ENCODE data around the gene CPPED1.

The CPPED1 gene

DNA sequence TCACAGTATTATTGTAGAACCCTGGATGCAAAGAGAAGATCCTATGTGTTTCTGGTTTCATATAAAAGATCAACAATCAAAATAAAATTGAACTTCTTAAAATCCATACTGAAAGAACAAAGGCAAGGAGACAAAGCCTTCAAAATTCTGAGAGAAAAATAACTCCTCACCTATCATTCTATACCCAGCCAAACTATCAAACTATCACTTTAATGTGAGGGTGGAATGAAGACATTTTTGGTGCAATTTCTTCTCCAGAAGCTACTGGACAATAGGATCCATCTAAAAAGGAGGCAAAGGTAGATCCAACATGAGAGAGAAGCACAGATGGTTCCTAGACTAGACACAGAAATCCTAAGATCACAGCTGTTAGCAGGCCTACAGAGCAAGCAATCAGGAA lies 71.1 kb downstream of the CPPED1 start:
- DNase-seq (ENCODE audit: low spot score) = no peak

DNA sequence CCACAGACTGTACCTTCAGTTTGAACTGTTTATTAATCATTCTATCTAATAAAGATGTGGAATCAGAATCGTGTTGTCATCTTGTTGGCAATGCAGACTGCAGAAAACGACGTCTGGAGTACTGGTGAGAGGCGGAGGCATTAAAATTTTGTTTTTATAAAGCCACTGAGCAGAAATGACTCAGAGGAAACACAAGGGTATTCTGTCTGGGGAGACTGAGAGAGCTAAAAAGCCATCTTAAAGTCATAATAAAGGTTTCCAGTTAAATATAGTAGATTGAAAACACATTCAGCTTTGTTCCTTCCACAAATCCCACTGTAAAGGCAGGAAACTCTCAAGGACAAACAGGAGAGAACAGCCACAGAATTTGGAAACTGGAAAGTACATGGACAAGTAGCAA lies 74.2 kb downstream of the CPPED1 start:
- no peak for DNase-seq (ENCODE audit: low spot score)

DNA sequence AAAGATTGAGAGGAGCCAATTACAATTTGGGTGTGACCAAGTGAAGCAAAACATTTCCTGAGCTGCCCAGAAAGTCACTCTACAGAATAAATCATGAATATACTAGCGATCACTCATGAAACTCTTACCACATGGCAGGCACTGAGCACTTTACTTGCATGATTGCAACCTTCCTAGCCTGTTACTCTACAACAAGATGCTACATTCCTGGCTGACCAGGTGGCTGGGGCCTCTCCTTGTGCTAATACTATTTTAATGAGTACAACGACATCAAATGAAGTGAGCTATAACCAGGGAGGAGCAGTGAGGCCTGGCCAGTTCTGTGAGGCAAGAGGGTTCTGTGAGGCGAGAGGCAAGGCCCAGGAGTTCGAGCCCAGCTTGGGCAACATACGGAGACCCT lies 75.2 kb downstream of the CPPED1 start:
- no peak for DNase-seq (ENCODE audit: low spot score)

DNA sequence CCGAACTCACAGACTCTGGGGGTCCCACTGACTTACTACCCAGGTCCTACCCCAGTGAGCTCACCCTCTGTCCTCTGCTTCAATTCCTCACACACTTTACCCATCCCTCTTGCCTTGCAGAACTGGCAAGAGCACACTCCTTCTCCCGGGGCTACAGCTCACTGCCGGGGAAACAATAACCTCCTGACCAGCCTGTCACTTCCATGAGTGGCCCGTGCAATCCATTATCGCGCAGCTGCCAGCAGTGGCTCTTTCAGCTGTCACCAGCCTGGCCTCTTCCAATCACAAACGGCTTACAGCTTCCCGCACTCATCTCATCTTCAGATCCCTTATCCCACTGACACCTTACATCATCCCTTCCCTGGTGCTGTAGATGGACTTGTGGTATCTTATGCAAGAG lies 79.5 kb downstream of the CPPED1 start:
- DNase-seq (ENCODE audit: low spot score) = no peak

DNA sequence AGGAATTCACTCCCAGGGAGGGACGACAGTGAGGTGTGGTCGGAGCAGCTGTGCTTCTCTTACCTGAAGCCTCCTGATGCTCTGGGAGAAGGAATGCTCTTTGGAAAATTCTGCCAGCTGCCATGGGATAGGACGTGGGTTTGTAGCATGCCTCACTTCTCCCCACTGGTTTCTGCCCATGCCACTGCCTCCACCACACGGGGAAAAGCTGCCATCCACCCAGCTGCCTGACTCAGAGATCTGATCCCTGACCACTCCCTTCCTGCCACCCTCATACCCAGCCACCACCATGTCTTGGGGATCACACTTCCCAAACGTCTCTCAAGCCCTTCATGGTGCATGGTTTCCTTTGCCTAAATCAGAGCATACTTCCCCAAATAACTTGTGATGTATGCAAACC lies 80.0 kb downstream of the CPPED1 start:
- no peak for DNase-seq (ENCODE audit: low spot score)

- no peak for DNase-seq (ENCODE audit: low spot score)
Observed at GRCh38 chr16:12721841-12722421, 81.8 kb downstream of the CPPED1 start.

DNA sequence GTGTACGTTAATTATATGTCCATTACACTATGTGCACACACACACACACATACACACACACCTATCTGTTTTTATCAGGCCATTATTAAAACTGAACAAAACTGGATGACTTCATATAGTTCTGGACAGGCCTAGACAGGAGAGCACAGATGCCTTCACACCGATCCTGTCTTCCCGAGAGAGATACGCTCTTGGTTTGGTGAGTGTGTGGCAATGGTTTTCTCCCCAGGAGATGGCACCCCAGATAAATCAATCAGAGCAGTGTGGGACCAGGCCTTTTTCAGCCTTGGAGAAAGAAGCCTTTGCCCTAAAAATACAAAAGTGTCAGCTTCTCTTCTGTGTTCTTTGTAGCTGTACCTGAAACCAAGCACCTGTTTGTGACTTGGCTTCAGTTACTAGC lies 83.7 kb downstream of the CPPED1 start:
- no peak for DNase-seq (ENCODE audit: low spot score)

DNA sequence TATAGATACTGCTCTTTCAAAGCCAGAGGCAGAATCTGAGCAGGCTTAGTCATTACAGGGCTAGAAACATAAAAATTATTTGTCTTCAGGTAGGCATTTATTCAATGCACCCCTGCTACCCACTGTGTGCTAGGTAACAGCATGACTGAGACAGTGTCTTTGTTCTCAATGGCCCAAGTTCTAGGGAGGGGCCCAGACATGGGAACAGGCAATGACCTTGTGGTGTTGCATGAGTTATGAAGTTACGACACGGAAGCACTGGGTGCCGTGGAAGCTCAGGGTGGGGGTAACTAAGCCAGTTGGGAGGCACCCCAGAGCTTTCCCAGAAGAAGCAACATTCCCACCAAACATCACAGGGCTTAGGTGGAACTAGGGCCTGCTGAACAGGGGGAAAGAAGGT lies 87.0 kb downstream of the CPPED1 start:
- no peak for DNase-seq (ENCODE audit: low spot score)

DNA sequence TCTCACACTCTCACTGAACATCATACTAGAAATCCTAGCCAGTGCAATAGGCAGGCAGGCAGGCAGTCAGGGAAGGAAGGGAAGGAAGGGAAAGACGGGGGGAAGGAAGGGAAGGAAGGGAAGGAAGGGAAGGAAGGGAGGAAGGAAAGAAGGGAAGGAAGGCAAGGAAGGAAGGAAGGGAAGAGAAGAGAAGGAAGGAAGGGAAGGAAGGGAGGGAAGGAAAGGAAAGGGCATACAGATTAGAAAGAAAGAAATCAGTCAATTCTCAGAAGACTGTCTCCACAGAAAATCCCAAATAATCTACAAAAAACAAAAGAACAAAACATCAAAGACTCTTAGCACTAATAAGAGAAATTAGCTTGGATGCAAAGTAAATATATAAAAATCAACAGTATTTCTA lies 93.9 kb downstream of the CPPED1 start:
- DNase-seq (ENCODE audit: low spot score) = no peak

- no peak for DNase-seq (ENCODE audit: low spot score)
Observed at GRCh38 chr16:12708266-12708665, 95.4 kb downstream of the CPPED1 start.

- no peak for DNase-seq (ENCODE audit: low spot score)
Observed at GRCh38 chr16:12706628-12707027, 97.1 kb downstream of the CPPED1 start.

GRCh38 chr16:12704492-12705111 lies 99.1 kb downstream of the CPPED1 start:
- DNase-seq (ENCODE audit: low spot score) = no peak

- DNase-seq (ENCODE audit: low spot score) = no peak
Observed at GRCh38 chr16:12703935-12704334, 99.8 kb downstream of the CPPED1 start.

DNA sequence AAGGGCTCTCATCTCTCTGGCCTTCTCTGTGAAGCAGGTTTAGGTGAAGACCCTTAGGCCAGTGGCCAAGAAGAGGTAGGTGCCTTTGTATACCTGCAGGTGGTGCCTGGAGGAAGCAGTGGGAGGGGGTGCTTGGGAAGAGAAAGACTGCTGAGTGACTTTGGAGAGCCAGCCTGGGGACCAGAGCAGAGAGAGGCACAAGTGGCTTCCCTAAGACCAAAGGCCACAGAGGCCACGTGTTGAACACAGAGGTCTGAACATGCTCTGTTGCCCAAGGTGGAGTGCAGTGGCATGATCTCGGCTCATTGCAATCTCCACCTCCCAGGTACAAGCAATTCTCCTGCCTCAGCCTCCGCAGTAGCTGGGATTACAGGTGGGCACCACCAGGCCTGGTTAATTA lies 103.5 kb downstream of the CPPED1 start:
- DNase-seq (ENCODE audit: low spot score) = no peak

DNA sequence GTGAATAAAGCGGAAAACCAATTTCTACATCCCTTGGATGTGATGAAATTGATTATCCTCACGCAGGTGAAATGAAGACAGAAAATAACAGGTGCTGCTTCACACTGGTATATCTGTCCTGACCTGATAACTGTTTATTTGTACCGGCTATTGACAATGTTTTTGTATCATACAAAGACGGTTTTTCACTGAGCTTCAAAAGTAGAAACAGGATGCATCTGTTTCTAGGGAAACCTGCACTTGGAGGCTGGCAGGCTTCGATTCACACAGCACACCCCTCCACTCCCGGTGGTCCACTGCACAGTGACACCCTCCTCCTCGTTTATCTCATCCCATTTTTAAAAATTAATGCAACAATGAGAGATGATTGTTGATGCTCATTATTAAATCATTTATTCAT lies 104.5 kb downstream of the CPPED1 start:
- no peak for DNase-seq (ENCODE audit: low spot score)

DNA sequence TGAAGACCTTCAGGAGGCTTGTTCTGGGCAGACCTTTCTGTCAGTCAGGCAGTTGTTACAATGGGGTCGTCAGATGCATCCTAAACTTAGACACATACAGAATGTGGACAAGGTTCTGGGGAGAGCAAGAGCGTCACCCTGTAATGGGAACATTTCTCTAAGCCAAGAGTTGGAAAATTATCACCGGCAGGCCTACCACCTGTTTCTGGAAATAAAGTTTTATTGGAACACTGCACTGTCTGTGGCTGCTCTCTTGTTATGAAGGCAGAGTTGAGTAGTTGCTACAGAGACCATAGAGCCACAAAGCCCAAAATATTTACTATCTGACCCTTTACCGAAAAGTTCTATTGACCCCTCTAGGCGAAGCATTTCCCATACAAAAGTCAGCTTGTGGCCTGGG lies 106.2 kb downstream of the CPPED1 start:
- no peak for DNase-seq (ENCODE audit: low spot score)

DNA sequence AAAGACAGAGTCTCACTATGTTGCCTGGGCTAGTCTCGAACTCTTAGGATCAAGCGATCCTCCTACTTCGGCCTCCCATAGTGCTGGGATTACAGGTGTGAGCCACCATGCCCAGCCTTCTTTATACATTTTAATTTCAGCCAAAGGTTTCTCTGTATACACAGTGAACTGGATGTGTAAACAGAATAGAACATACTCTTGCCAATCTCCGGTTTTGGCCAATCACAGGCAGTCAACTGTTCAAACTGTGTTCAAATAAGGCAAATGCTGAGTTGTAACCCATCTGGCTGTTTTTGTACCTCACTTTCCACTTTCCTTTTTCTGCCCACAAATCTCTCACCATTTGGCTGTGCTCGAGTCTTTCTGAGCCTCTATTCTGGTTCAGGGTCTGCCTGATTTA lies 108.2 kb downstream of the CPPED1 start:
- no peak for DNase-seq (ENCODE audit: low spot score)

- no peak for DNase-seq (ENCODE audit: low spot score)
Observed at GRCh38 chr16:12690024-12690423, 113.7 kb downstream of the CPPED1 start.

DNA sequence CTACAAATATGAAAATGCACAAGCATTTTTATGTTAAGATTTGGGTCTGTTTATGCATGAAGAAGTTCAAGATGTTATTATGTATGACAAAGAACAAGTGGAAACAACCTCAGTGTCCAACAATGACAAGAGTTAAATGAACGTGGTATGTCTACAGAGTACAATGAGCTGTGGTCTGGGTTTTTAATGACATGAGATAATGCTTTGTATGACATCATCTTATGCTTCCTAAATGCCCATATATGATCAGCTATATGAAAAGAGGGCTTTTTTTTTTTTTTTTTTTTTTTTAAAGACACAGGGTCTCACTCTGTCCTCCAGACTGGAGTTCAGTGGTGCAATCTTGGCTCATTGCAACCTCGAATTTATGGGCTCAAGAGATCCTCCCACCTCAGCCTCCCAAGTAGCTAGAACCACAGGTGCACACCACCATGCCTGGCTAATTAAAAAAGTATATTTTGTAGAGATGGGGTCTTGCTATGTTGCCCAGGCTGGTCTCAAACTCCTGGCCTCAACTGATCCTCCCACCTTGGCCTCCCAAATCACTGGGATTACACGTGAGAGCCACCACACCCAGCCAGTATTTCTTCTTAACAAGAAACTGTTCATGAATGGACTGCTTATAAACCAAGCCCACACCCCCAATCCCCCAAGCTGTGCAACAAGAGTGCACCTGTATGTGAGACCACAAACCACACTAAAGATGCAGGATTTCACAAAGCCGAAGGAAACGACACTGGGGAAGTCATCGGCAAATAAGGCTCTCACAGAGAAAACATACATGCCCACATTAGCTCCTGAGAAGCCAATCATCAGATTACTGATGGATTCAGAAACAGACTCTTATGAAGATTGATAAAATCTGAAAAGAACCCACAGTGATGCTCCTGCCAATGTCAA lies 114.5 kb downstream of the CPPED1 start:
- no peak for DNase-seq (ENCODE audit: low spot score)

DNA sequence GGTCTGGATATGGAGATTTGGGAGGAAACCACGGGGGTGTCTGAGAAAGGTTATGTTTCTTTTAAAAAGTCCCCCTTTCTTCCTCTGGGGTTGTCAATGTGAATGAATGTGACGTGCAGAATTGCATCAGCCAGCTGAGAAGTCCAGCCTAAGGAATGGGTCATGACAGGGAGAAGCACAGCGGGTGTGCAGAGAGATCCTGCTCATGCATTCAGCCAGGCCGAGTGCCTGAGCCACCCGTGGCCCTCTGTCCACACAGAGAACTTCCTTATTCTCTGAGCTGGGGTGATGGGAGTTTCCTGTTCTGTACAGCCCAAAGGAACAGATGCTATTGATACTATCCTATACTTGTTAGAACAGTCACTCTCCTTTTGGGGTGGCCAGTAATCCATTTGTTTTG lies 117.9 kb downstream of the CPPED1 start:
- DNase-seq (ENCODE audit: low spot score) = no peak

- no peak for DNase-seq (ENCODE audit: low spot score)
Observed at GRCh38 chr16:12682432-12683165, 121.1 kb downstream of the CPPED1 start.

GRCh38 chr16:12681653-12682052 lies 122.0 kb downstream of the CPPED1 start:
- no peak for DNase-seq (ENCODE audit: low spot score)

GRCh38 chr16:12680531-12680930 lies 123.2 kb downstream of the CPPED1 start:
- DNase-seq (ENCODE audit: low spot score) = no peak
